HEK293 (cell line): ENCODE results near the gene INPP5A.

Source experiments
- CTCF ChIA-PET: fragments of 350-600 bp; formaldehyde crosslinking; extraction: SDS; loops from one replicate; lab custom pipeline; 2021; ENCODE audit warnings: antibody characterized with exemption; lab: Yijun Ruan, JAX
- POLR2A ChIA-PET: fragments of 300-600 bp; formaldehyde crosslinking; extraction: SDS; loops from one replicate; lab custom pipeline; 2020; ENCODE audit warnings: antibody characterized with exemption, inconsistent platforms; lab: Yijun Ruan, JAX
- H3K27ac ChIP-seq: fragments of 200-500 bp; sonication (Bioruptor generic); 2 replicates; pipeline ENCODE4 v1.5.1; 2014; ENCODE audit warnings: low read depth, low read length, control low read depth, inconsistent platforms; ENCODE audit errors: extremely low read depth
- H3K36me3 ChIP-seq, 2 experiments: fragments of 200-500 bp in 1 of 2; sonication (Bioruptor generic) in 1 of 2; 1 replicate in 1 of 2; 2 replicates in 1 of 2; pipeline ENCODE4 v1.5.1; 2014 to 2017; ENCODE audit warnings: inconsistent platforms in 2 of 2, low read length in 2 of 2; ENCODE audit not compliant: control insufficient read depth in 2 of 2, insufficient read depth in 1 of 2
- H3K4me1 ChIP-seq: fragments of 200-500 bp; sonication (Bioruptor generic); 2 replicates; pipeline ENCODE4 v1.5.1; 2014; ENCODE audit warnings: mild to moderate bottlenecking, low read length, inconsistent platforms; ENCODE audit not compliant: control insufficient read depth, insufficient read depth
- H3K4me3 ChIP-seq: 2 replicates; pipeline ENCODE4 v1.5.1; 2011; ENCODE audit warnings: low read depth, mild to moderate bottlenecking, control low read depth, low read length, moderate library complexity
- H3K9me3 ChIP-seq: fragments of 200-500 bp; sonication (Bioruptor generic); 2 replicates; pipeline ENCODE4 v1.5.1; 2014; ENCODE audit warnings: low read depth, low read length, inconsistent platforms; ENCODE audit not compliant: control insufficient read depth, insufficient read depth
- BCL6B ChIP-seq: fragments of 450-650 bp; formaldehyde crosslinking; IDR thresholded peaks from 2 replicates; pipeline ENCODE4 v1.5.1; 2017; ENCODE audit warnings: missing biosample characterization, missing genetic modification characterization
- GFI1B ChIP-seq: fragments of 450-650 bp; formaldehyde crosslinking; IDR thresholded peaks from 2 replicates; pipeline ENCODE4 v1.5.1; 2016; ENCODE audit warnings: missing biosample characterization, missing genetic modification characterization
- KLF16 ChIP-seq: fragments of 450-650 bp; formaldehyde crosslinking; IDR thresholded peaks from 2 replicates; pipeline ENCODE4 v1.5.1; 2017; ENCODE audit warnings: missing biosample characterization, missing genetic modification characterization
- KLF7 ChIP-seq: fragments of 450-650 bp; formaldehyde crosslinking; IDR thresholded peaks from 2 replicates; pipeline ENCODE4 v1.5.1; 2016; ENCODE audit warnings: missing biosample characterization, missing genetic modification characterization, borderline replicate concordance
- SCRT1 ChIP-seq: fragments of 450-650 bp; formaldehyde crosslinking; IDR thresholded peaks from 2 replicates; pipeline ENCODE4 v1.5.1; 2016; ENCODE audit warnings: missing biosample characterization, missing genetic modification characterization, borderline replicate concordance
- SCRT2 ChIP-seq: fragments of 450-650 bp; formaldehyde crosslinking; IDR thresholded peaks from 2 replicates; pipeline ENCODE4 v1.5.1; 2016; ENCODE audit warnings: missing biosample characterization, missing genetic modification characterization
- ZFHX2 ChIP-seq: fragments of 450-650 bp; formaldehyde crosslinking; conservative IDR thresholded peaks from 2 replicates; pipeline ENCODE4 v1.5.1; 2016; ENCODE audit warnings: missing biosample characterization, missing genetic modification characterization
- ZNF10 ChIP-seq: fragments of 450-650 bp; formaldehyde crosslinking; IDR thresholded peaks from 2 replicates; pipeline ENCODE4 v1.5.1; 2017; ENCODE audit warnings: missing biosample characterization, missing genetic modification characterization
- ZNF132 ChIP-seq: fragments of 450-650 bp; formaldehyde crosslinking; IDR thresholded peaks from 2 replicates; pipeline ENCODE4 v1.5.1; 2017; ENCODE audit warnings: missing biosample characterization, missing genetic modification characterization, borderline replicate concordance
- ZNF18 ChIP-seq: fragments of 450-650 bp; formaldehyde crosslinking; IDR thresholded peaks from 2 replicates; pipeline ENCODE4 v1.5.1; 2016; ENCODE audit warnings: missing biosample characterization, missing genetic modification characterization
- ZNF223 ChIP-seq: fragments of 450-650 bp; formaldehyde crosslinking; IDR thresholded peaks from 2 replicates; pipeline ENCODE4 v1.5.1; 2016; ENCODE audit warnings: missing biosample characterization, missing genetic modification characterization
- ZNF350 ChIP-seq: fragments of 450-650 bp; formaldehyde crosslinking; IDR thresholded peaks from 2 replicates; pipeline ENCODE4 v1.5.0; 2017; ENCODE audit warnings: missing biosample characterization, mild to moderate bottlenecking, missing genetic modification characterization
- ZNF394 ChIP-seq: fragments of 450-650 bp; formaldehyde crosslinking; IDR thresholded peaks from 2 replicates; pipeline ENCODE4 v1.5.1; 2016; ENCODE audit warnings: missing biosample characterization, missing genetic modification characterization, mild to moderate bottlenecking, moderate library complexity, borderline replicate concordance
- ZNF561 ChIP-seq: fragments of 450-650 bp; IDR thresholded peaks from 2 replicates; pipeline ENCODE4 v1.5.1; 2018; ENCODE audit warnings: missing biosample characterization, missing genetic modification characterization, borderline replicate concordance
- ZNF600 ChIP-seq: fragments of 450-650 bp; formaldehyde crosslinking; IDR thresholded peaks from 2 replicates; pipeline ENCODE4 v1.5.1; 2016; ENCODE audit warnings: missing biosample characterization, missing genetic modification characterization
- ZNF664 ChIP-seq: fragments of 450-650 bp; formaldehyde crosslinking; IDR thresholded peaks from 2 replicates; pipeline ENCODE4 v1.5.1; 2016; ENCODE audit warnings: missing biosample characterization, missing genetic modification characterization
- ZSCAN23 ChIP-seq: fragments of 450-650 bp; formaldehyde crosslinking; IDR thresholded peaks from 2 replicates; pipeline ENCODE4 v1.5.1; 2016; ENCODE audit warnings: missing biosample characterization, missing genetic modification characterization

Gene INPP5A

GRCh38 chr10:132660385-132660784 is 122.8 kb downstream of the INPP5A start:
- no peak overlapping the region for H3K4me3 ChIP-seq
- peaks cover 0 to 16% of the 10 kb centered on the region in 2 experiments; a peak in 1 of 3 replicates for H3K36me3 ChIP-seq
- no peaks in the 10 kb centered on the region for H3K4me1 ChIP-seq
- H3K9me3 ChIP-seq = no peaks in the 10 kb centered on the region
- TF ChIP-seq KLF7 (tag by site-specific recombination) = no peak
- TF ChIP-seq ZNF18 (tag by site-specific recombination) = no peak
- no peak for TF ChIP-seq ZFHX2 (tag by site-specific recombination)
- TF ChIP-seq ZNF664 = no peak
- no peak for TF ChIP-seq ZNF10 (tag by site-specific recombination)
- TF ChIP-seq ZNF223 = no peak
- TF ChIP-seq BCL6B (tag by site-specific recombination) = no peak
- no peak for TF ChIP-seq ZNF561 (tag by site-specific recombination)
- no peak for TF ChIP-seq KLF16 (tag by site-specific recombination)
- TF ChIP-seq ZNF394 (tag by site-specific recombination) = no peak
- peak; percentile 76 for TF ChIP-seq SCRT1 (tag by site-specific recombination)
- TF ChIP-seq ZSCAN23 (tag by site-specific recombination) = no peak
- peak; percentile 80 for TF ChIP-seq SCRT2 (tag by site-specific recombination)
- ChIA-PET CTCF (interaction anchor here (0.6 kb wide), 1 partner anchor 223 kb away, joined by 4 read pairs; no protein-coding TSS in a partner anchor), POLR2A (no interaction called here)
- H3K27ac ChIP-seq = no peak overlapping the region

- Histone ChIP-seq H3K9me3 (no peaks in the 10 kb centered on the region), H3K27ac (no peak overlapping the region), H3K36me3 (peaks cover 0 to 16% of the 10 kb centered on the region in 2 experiments; a peak in 1 of 3 replicates), H3K4me1 (no peaks in the 10 kb centered on the region), H3K4me3 (no peak overlapping the region)
- ChIA-PET POLR2A (no interaction called here), CTCF (no interaction called here)
- TF ChIP-seq ZNF350 (tag by site-specific recombination) (no peak), ZNF132 (tag by site-specific recombination) (no peak)
These were observed 124.8 kb downstream of the INPP5A start for GRCh38 chr10:132662186-132662920.

GRCh38 chr10:132663666-132664365 is 126.2 kb downstream of the INPP5A start:
- CTCF ChIA-PET = interaction anchor here (0.8 to 1.0 kb wide), 2 partner anchors 9 kb away, joined by 3 read pairs; no protein-coding TSS in a partner anchor
- POLR2A ChIA-PET = no interaction called here
- H3K4me1 ChIP-seq = no peaks in the 10 kb centered on the region; the same call in 1 of the 2 replicates
- TF ChIP-seq ZNF394 (tag by site-specific recombination) (no peak), GFI1B (tag by site-specific recombination) (no peak), ZNF600 (0 out of 2 replicates have a peak, but pooled peaks have one; percentile 30)
- no peaks in the 10 kb centered on the region for H3K9me3 ChIP-seq
- H3K27ac ChIP-seq = no peak overlapping the region
- H3K4me3 ChIP-seq = no peak overlapping the region
- H3K36me3 ChIP-seq = peaks cover 0 to 15% of the 10 kb centered on the region in 2 experiments; a peak in 1 of 3 replicates
